Liver (tissue), 2 donors: ENCODE measurements around the gene HIVEP2.

Experiments
- CTCF ChIP-seq: fragments of 150-350 bp; IDR thresholded peaks from 2 replicates; pipeline ENCODE4 v1.5.1; 2017; ENCODE audit warnings: improper control_type of control experiment, low read depth, low read length; ENCODE audit not compliant: missing input control
- MAX ChIP-seq: IDR thresholded peaks from 2 replicates; pipeline ENCODE4 v1.6.1; 2016; ENCODE audit warnings: antibody characterized with exemption
- donor health status: healthy.

- TF ChIP-seq CTCF (no peak), MAX (no peak)
Observed at GRCh38 chr6:142937986-142938385, 7.0 kb downstream of the HIVEP2 start.
